22Rv1 (cell line): ENCODE data around the gene CELF4.

ENCODE experiments used
- H3K27ac ChIP-seq: fragments of 450-650 bp; 2 replicates; pipeline ENCODE4 v1.5.1; 2017
- CTCF ChIP-seq: fragments of 450-650 bp; IDR thresholded peaks from 2 replicates; pipeline ENCODE4 v1.5.1; 2017; ENCODE audit warnings: mild to moderate bottlenecking
- ZFX ChIP-seq: fragments of 450-650 bp; IDR thresholded peaks from 2 replicates; pipeline ENCODE4 v1.6.1; 2017; ENCODE audit warnings: antibody characterized with exemption, borderline replicate concordance

The CELF4 gene

DNA sequence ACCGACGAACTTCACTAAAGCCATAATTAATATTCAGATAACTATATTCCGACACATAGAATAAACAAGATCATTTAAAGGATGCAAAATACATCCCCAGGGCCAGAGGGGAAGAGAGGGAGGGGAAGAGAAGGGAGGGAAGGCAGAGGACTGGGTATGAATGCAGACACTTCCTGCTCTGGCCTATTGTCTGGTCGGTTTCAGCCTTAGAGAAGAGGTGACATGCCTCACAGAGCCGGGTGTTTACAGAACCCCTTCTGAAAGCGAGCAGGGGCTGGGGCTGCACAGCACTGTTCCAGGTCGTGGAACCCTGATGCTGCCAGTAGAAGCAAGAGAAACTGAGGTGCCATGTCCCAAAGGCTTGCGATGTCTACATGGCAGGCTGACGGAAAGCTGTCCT lies 31.0 kb downstream of the CELF4 start:
- TF ChIP-seq ZFX = no peak
- TF ChIP-seq CTCF = no peak
- H3K27ac ChIP-seq = no peak overlapping the region

- H3K27ac ChIP-seq = no peak overlapping the region
- TF ChIP-seq ZFX (no peak), CTCF (no peak)
Measured at GRCh38 chr18:37533647-37534584, 31.7 kb downstream of the CELF4 start.

GRCh38 chr18:37532917-37533316 lies 32.7 kb downstream of the CELF4 start:
- no peak overlapping the region for H3K27ac ChIP-seq

GRCh38 chr18:37529863-37530262 lies 35.7 kb downstream of the CELF4 start:
- no peak overlapping the region for H3K27ac ChIP-seq
- TF ChIP-seq ZFX = no peak
- no peak for TF ChIP-seq CTCF

More at GRCh38 chr18:37532917-37533316, 32.7 kb downstream of the CELF4 start:
- TF ChIP-seq CTCF = no peak
- no peak for TF ChIP-seq ZFX

DNA sequence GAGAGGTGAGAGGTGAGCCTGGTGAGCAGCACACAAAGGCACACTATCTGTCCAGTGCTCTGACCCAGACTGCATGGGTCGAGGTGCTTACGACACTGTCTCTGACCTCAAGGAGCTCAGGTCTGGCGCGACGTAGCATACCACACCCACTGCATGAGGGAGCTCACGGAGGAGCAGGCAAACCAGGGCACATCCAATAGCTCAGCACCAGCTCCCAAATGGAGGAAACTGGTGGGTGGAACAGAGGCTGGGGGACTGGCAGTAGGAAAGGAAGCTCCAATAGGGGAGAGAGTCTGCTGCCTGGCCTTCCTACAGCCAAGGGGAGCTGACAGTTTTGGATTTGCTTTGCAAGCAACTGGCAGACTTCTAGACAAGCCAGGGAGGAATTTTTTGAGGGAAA lies 36.3 kb downstream of the CELF4 start:
- TF ChIP-seq ZFX = no peak
- no peak for TF ChIP-seq CTCF
- H3K27ac ChIP-seq = no peak overlapping the region

GRCh38 chr18:37527395-37527794 lies 38.2 kb downstream of the CELF4 start:
- no peak overlapping the region for H3K27ac ChIP-seq
- TF ChIP-seq ZFX = no peak
- no peak for TF ChIP-seq CTCF

GRCh38 chr18:37525262-37525585 lies 40.4 kb downstream of the CELF4 start:
- TF ChIP-seq ZFX = no peak
- no peak for TF ChIP-seq CTCF
- no peak overlapping the region for H3K27ac ChIP-seq
